GM18868 (cell line): Measurements from ENCODE around the gene SHF.
"Not testable (repeated sequence)": the region's sequence is repeated elsewhere in the genome, so short reads cannot be mapped to it uniquely, and the experiment has no call there.

Experiments
- ATAC-seq: cut with Tn5 transposase; IDR thresholded peaks from one replicate; pipeline ENCODE4 v1.9.1; 2021; ENCODE audit warnings: mild to moderate bottlenecking, moderate library complexity; ENCODE audit not compliant: unreplicated experiment

SHF gene

DNA sequence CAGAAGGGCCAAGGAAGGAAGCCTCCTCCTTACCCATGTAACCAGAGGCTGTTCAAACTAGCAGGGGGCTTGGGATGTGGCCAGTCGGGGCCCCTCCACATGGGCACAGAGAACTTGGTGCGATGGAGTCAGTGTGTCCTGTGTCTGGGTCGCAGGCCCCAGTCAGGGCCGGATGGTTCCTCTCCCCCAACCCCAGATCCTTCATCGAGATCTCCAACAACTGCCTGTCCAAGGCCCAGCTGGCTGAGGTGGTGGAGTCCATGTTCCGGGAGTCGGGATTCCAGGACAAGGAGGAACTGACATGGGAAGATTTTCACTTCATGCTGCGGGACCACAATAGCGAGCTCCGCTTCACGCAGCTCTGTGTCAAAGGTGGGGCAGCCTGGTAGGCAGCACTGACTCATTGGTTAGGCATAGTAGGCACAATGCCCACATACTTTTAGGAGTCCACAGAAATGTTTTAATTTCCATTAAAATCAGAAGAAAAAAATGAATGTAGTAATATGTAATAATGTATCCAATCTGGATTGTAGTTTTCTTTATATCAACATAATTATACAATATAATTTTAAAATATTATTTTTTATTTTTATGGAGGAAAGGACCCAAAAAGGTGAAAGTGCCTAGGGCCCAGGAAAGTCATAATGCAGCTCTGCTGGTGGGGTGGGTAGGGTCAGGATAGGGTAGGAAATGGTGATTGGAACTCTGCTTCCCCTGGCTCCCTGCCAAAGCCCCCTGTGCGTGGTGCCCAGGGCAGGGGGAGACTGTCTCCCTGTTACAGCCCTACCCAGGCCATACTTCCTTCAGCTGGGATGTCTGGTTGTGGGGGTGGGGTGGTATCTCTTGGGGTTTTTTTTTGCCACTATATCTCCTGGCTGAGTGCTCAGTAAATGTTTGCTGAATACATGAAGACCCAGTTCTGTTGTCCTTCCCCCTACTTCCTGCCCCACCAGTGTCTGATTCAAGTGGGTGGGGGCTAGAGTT is 39.4 kb downstream of the SHF start:
- ATAC-seq = no peak

DNA sequence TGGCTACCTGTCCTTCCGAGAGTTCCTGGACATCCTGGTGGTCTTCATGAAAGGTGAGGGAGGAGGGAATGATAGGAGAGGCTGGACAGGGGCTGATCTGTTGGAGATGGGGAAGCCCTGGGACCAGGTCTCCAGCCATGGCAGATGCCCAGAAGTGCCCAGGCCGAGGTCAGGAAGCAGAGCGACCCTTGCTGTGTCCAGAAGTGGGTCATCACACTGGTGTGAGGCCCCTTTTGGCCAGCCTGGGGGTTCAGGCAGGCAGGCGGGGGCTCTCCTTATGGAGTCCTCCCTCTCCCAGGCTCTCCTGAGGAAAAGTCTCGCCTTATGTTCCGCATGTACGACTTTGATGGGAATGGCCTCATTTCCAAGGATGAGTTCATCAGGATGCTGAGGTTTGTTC is 40.2 kb downstream of the SHF start:
- ATAC-seq = no peak

DNA sequence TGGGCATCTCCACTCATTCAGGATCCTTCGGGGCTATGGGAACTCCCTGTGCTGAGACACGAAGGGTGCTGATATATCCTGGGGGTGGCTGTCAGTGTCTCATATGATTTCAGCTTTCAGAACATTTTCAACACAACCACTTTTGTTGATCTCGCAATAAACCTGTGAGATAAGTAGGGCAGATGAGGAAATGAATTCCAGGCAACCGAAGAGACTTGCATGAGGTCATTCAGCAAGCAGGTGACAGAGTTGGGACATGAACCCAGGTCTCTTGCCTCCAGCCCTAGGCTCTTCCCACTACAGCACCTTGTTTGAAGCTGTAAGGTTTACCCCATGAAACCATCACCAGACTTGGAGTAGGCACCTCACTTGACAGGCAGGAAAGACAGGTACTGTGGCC is 41.4 kb downstream of the SHF start:
- no peak for ATAC-seq

DNA sequence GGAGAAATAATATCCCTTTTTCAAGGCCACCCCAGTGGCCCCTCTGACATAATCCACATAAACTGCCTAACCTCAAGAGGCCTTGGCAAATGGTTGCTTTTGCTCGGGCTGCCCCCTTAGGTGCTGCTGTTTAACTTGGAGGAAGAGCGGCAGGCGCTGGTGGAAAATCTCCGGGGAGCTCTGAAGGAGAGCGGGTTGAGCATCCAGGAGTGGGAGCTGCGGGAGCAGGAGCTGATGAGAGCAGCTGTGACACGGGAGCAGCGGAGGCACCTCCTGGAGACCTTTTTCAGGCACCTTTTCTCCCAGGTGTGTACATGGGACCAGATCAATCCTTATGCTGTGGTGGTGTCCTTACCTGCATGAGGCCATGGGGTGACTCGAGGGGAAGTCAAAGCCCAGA is 43.0 kb downstream of the SHF start:
- ATAC-seq = no peak

DNA sequence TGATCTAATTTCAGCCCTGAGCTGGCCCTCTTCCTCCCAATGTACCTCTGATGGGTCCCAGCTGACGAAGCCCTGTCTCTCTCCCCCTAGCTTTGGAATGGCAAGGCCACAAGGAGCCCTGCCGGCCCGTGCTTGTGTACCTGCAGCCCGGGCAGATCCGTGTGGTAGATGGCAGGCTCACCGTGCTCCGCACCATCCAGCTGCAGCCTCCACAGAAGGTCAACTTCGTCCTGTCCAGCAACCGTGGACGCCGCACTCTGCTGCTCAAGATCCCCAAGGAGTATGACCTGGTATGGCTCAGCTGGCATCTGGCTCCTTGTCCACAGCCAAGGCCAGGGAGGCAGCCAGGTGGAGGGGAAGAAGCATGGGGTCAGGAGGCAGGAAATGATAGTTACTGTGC is 43.8 kb downstream of the SHF start:
- no peak for ATAC-seq

DNA sequence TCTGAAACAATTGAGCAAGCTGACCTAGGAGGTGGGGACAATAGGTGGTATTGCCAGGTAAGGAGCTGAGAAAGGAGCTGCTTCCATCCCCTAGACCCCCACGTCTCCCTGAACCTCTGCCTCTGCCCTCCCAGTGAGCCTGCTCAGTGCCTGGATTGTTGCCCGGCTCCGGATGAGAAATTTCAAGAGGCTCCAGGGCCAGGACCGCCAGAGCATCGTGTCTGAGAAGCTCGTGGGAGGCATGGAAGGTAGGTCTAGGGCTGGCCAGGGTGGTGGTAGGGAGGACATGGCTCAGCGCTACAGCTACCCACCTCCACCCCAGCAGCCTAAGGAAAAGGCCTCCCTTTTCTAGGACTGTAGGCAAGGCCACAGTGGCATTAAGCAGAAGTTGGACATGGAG is 44.7 kb downstream of the SHF start:
- ATAC-seq = no peak

DNA sequence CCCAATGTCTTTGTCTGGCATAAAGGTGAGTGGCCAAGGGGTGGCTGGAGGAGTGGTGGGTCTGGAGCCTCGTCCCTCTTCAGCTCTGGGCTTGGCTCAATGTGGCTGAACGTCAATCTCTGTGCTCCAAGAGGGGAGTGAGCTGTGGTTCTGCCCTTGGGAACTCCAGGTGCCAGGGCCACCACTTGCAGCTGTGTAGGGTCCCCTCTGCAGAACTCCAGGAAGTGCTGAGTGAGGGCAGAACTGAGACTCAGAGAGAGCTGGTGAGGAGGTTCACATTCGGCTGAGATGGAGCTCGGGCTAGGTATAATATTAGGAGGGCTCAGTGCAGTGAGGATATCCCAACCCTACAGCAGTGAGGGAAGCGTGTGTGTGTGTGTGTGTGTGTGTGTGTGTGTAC is 46.4 kb downstream of the SHF start:
- no peak for ATAC-seq

DNA sequence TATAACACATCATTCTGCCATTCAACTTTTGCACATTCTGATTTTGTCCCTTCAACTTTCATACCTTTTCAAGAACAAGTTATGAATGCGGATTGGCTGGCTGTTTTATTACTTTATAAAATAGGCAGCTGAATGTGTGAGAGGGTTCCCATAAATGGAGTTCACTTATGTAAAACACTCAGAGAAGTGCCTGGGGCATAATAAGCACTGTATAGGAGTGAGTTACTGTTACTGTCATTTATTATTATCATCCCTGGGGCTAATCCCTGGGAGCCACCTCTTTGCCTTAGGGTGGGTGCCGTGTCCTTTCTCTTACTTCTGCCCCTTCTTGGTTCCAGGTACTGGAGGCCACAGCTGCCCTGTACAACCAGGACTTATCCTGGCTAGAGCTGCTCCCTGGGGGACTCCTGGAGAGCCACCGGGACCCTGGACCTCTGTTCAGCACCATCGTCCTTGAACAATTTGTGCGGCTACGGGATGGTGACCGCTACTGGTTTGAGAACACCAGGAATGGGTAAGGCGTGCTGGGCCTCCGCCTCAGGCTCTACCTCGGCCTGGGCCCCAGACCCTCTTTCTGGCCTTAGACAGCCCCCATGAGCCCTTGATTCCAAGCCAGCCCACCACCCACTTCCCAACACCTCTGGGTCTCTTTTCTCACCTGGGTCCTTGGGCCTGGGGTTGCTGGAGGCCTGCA is 47.1 kb downstream of the SHF start:
- no peak for ATAC-seq

DNA sequence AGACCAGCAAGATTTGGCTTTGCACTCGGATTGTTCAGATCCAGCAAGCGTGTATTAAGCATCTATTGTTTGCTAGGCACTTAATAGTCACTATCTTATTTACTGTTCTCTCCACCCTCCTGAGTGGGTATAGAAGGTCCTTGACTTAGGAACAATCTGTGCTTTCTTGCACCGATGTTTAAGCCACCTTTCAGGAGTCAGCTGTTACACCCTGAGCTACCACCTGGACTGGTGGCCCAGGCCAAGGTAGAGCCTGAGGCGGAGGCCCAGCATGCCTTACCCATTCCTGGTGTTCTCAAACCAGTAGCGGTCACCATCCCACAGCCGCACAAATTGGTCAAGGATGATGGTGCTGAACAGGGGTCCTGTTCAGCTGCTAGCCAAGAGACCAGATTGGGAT is 48.0 kb downstream of the SHF start:
- no peak for ATAC-seq

DNA sequence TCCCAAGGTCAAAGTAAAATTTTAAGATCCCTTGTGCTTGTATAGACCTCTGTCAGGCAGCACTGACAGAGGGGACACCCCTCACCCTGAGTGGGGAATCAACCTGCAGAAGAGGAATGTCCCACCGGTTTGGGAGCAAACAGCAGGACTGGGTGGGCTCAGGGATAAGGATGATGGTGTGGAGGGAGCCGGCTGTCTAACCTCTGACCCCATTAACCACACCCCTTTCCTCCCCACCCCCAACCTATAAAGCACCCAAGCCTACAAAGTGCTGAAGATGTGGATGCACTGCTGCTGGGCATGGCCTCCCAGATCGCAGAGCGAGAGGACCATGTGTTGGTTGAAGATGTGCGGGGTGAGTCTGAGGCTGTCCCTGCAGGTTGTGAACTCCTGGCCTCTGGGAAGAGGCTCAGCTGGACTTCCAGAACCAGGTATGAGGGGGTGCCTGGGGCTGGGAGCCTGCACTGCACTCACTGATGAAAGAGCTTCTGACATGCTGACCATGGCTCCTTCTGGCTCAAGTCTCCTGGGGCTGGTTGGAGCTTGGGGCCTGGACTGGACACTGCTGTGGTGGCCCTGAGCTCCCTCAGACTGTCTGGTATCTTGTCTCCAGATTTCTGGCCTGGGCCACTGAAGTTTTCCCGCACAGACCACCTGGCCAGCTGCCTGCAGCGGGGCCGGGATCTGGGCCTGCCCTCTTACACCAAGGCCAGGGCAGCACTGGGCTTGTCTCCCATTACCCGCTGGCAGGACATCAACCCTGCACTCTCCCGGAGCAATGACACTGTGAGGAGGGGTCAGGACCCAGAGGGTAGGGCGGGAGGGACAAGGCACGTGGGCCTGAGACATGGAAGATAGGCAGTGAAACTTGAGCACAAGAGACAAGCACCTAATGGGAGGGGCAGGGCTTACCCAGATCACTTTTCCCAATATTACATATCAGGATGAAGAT is 48.7 kb downstream of the SHF start:
- ATAC-seq = no peak

DNA sequence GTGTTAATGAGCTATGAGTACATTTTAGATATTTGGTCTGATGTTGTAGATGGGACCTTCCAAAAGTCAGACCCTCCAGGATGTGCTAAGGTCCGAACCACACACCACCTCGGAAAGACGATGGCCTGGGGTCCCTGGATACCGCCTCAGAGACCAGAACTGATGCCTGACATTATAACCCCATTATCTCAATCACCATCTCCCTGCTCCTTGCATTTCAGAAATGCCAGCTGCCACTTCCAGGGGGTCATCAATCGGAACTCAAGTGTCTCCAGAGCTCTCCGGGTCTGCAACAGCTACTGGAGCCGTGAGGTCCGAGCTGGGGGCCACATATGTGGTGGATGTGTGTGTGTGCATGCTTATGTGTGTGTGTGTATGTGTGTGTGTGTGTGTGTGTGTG is 50.1 kb downstream of the SHF start:
- no peak for ATAC-seq

DNA sequence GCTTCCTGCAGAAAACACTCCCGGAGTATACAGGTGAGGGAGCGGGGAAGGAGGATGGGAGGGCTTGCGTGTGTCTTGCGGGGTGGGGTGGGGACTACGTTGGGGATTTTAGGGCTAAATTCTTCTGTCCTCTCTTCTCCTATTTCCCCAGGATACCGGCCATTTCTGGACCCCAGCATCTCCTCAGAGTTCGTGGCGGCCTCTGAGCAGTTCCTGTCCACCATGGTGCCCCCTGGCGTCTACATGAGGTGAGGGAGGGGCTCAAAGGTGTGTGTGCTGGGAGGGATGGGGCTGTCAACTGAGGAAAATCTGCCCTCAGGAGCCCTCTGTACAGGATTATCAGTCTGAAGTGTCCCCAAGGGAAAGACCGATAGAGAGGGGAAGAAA is 51.4 kb downstream of the SHF start:
- ATAC-seq = no peak

DNA sequence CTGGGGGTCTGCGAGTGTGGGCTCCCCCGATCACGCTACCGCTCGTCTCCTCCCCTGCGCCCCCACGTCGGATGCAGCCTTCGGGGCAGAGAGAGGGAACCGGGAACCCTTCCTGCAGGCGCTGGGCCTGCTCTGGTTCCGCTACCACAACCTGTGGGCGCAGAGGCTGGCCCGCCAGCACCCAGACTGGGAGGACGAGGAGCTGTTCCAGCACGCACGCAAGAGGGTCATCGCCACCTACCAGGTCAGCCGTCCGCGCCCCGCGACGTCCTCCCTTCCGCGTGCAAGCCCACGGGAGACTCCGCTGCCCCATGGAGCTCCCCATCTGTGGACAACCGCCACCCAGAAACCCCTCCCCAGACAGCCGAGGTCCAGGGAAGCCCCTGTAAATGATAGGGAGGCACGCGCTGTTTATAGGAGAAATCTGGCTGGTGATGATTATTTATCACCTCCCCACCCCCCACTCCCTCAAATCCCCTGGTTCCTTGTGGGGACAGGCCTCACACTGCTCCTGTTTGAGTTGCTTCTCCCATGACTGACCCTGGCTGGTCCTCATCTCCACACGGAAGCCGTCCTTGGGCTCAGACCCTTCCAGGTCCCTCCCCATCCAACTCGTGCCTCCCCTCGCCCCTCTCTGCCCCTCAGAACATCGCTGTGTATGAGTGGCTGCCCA is 51.9 kb downstream of the SHF start:
- not testable (repeated sequence) for ATAC-seq

DNA sequence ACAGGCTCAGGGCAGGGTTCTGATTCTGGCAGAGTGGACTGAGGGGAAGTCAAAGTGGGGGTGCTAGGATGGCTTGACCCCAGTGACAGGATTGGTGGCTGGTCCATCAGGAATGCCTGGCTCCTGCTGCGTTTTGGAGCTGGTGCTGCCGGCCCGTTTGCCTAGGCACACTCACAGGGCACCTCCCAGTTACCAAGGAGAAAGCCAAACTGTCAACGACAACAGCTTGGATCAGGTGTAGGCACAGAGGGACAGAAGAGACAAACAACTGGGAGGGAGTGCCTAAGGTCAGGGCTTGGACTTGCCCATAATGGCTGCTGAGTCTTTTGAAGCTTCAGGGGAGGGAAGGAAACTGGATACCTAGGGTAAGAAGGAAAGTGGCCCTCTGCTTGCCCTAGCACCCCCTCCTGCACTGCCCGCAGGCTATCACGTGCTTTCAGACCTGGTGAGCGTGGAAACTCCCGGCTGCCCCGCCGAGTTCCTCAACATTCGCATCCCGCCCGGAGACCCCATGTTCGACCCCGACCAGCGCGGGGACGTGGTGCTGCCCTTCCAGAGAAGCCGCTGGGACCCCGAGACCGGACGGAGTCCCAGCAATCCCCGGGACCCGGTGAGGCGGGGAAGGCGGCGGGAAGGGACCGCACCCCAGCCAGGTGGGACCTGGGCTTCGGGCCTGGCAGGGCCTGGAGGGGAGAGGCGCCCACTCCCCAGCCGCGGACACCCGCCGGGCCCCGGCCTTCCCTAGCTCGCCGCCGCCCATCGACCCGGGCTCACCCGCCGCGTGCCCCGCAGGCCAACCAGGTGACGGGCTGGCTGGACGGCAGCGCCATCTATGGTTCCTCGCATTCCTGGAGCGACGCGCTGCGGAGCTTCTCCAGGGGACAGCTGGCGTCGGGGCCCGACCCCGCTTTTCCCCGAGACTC is 52.8 kb downstream of the SHF start:
- peak; percentile 54 for ATAC-seq

DNA sequence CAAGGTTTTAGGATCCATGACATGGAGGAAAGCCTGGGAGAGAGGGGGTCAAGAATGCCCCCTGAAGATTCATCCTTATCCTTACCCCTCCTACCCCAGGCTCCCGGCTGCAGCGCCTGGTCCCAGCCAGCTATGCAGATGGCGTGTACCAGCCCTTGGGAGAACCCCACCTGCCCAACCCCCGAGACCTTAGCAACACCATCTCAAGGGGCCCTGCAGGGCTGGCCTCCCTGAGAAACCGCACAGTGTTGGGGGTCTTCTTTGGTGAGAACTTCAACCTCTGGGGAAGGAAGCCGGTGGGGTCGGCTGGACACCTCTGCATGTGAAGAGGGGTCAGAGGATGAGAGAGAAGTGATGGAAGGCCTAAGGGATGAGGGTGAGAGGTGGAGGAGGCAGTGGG is 53.7 kb downstream of the SHF start:
- no peak for ATAC-seq

DNA sequence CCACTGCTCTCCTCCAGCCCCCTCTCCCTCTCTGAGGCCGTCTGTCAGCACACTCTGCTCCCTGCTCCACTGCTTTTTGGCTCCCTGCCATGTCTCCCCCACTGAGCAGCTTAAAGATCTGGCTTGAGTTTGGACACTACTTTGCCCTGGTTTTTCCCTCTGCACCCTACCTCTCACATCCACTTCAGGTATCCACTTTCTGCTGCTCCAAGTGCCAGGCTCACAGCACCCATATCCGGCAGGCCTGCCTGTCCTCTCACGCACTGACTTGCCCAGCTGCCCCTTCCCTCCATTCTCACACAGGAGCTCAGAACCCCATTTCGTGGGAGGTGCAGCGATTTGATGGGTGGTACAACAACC is 54.2 kb downstream of the SHF start:
- ATAC-seq = no peak

DNA sequence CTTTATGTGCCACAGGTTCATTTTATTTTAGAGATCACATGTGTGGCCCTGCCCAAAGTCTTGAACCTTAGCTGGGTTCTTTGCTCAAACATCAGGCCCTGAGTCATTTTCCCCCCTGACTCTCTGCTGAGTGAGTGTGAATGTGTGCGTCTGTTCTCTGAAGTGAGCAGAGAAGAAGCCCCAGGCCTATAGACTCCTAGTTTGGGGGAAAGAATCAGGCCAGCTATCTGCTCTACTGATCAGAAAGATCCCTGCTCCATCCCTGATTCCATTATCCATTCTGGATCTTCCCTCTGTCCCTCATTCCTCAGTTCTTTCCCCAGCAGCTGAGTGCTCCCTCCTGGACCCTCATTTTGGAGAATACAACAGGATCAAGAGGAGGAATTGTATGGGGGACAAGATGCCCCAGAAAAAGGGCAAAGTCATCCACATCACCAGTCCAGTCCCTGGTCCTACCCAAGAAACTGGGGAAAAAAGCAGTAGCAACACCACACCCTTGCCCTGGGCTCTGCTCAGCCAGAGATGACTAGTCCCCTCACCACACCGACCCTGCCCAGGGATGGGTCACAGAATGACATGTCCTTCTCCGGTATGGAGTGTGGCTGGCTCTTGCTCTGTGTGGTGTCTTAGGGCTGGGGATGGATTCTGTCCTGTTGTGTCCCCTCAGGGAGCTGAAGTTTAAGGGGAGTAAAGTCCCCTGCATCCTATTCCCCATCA is 54.8 kb downstream of the SHF start:
- no peak for ATAC-seq

DNA sequence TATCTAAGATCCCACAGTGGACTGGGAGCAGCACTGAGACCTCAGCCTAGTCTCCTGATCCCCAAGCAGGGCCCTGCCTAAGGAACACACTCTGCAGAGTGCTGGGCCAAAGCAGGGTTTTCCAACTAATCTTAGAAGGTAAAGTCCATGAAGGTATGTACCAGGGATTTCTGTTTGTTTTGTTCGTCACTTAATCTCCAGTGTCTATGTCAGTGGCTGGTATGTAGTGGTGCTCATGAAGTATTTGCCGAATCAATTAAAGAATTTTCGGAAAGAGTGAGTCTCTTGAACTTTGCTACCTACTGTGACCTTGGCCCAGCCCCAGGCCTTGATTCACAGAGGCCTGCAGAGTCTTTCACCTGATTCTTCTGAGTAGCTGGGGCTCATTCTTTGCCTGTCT is 56.3 kb downstream of the SHF start:
- no peak for ATAC-seq
